Omental fat pad (tissue), 4 donors: ENCODE data around the gene PXDN. TPM values are rescaled to one million over a fixed set of nuclear protein-coding genes. Genes with fewer than 3 reads are reported as not detected.
"Not testable (repeated sequence)": the region's sequence is repeated elsewhere in the genome, so short reads cannot be mapped to it uniquely, and the experiment has no call there.

Experiments
- ATAC-seq: fragments of 150-250 bp; one replicate; pipeline ENCODE4 v1.9.1; 2016; ENCODE audit warnings: mild to moderate bottlenecking, moderate library complexity; ENCODE audit not compliant: low FRiP score
- DNase-seq: peaks from one replicate; pipeline ENCODE4 v3.0.0-alpha.2; 2019; ENCODE audit warnings: low spot score
- total RNA-seq, 4 donors: library from RNA; depleted of rRNA; stranded (reverse); fragments of >200 nt; gene quantifications; one replicate each; pipeline ENCODE4 v1.1.0, GENCODE V29; 2016
- TF ChIP-seq, protein P1 (sequence below), 3 donors: fragments of 450-650 bp; IDR thresholded peaks; one replicate each; pipeline ENCODE4 v1.5.1; 2016 to 2017; ENCODE audit warnings: antibody characterized with exemption in 3 of 3, mild to moderate bottlenecking in 3 of 3, moderate library complexity in 2 of 3

PXDN gene
- total RNA-seq, 4 donors from 2014 or later = 81.2 to 228 (median 112) TPM

DNA sequence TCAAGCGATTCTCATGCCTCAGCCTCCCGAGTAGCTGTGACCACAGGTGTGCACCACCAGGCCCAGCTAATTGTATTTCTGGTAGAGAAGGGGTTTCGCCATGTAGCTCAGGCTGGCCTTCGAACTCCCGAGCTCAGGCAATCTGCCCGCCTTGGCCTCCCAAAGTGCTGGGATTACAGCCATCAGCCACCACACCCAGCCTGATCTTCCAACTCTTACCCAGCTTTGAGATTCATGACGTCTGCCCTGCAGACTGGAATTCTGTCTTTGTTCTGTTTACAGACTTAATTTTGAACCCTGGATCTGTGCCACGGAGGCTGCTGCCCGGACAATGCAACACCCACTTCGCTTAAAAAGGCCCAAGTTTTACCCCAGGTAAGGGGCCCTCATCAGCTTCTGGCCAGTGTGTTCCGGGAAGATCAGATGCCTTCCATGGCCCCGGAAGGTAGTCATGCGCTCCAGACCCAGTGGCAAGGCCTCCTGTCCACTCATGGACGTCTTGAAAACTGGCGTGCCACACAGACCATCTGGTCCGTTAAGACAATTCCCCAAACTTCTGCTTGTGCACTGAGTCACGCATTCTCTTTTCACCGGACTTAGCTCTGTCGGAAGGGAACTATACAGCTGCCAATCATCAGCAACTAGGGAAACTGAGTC lies 5.5 kb downstream of the PXDN start:
- TF ChIP-seq, protein P1, sequence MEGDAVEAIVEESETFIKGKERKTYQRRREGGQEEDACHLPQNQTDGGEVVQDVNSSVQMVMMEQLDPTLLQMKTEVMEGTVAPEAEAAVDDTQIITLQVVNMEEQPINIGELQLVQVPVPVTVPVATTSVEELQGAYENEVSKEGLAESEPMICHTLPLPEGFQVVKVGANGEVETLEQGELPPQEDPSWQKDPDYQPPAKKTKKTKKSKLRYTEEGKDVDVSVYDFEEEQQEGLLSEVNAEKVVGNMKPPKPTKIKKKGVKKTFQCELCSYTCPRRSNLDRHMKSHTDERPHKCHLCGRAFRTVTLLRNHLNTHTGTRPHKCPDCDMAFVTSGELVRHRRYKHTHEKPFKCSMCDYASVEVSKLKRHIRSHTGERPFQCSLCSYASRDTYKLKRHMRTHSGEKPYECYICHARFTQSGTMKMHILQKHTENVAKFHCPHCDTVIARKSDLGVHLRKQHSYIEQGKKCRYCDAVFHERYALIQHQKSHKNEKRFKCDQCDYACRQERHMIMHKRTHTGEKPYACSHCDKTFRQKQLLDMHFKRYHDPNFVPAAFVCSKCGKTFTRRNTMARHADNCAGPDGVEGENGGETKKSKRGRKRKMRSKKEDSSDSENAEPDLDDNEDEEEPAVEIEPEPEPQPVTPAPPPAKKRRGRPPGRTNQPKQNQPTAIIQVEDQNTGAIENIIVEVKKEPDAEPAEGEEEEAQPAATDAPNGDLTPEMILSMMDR (IDR thresholded peaks at IDR 0.05) = no peak
- no peak for ATAC-seq
- DNase-seq = peak; percentile 21

DNA sequence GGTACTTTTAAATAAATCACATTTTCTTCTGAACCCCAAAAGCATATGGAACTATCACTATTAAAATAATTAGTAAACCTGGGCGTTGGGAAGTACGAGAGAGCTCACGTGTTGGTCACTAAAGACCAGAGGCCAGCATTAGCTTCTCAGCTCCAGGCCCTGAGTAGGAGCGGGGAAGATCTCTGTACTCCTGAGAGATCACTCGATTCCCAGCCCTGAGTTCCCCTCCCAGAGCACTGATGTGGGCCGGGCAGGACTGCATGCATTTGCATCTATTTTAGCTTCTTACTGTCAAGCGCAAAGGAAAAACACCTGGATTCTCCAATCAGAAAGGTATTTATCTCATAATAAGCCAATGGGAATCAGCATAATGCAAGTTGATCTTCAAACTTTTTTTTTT lies 6.2 kb downstream of the PXDN start:
- TF ChIP-seq, protein P1 (IDR thresholded peaks at IDR 0.05) = no peak
- ATAC-seq (no peak), DNase-seq (no peak)

DNA sequence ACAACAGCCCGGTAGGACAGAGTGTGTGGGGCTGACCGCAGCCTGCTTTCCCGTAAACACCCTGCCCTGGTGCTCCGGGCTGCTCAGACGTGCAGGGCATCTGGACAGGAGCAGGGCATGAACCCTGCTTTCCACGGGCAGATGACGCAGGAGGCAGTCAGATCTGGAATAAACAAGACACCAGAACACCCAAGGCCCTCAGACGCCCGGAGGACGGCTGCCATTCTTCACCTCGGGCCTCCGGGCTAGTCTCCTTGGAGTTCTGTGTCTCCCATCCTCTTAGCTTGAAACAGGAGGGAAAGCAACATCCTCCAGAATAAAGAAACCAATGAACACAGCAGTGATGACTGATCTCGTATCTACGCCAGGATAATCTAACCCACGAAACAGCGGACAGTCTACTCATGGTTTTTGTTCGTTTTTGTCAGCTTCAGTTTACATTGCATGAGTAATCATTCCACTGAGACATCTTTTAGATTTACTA lies 7.3 kb downstream of the PXDN start:
- ATAC-seq (no peak), DNase-seq (peak; percentile 16)
- TF ChIP-seq, protein P1 (IDR thresholded peaks at IDR 0.05) = no peak

DNA sequence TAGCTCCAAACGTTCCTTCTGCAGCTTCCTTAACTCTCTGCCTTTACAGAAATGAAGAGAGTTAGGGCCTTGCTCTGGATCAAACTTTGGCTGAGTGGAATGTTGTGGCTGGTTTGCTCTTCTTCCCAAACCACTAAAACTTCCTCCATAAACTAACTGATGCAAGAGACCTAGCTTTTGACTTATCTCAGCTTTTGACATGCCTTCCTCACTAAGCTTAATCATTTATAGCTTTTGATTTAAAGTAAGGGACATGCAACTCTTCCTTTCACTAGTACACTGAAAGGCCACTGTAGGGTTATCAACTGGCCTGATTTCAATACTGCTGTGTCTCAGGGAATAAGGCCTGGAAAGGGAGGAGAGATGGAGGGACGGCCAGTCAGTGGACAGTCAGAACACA lies 8.3 kb downstream of the PXDN start:
- ATAC-seq = no peak
- TF ChIP-seq, protein P1 (IDR thresholded peaks at IDR 0.05) = no peak
- DNase-seq = no peak

DNA sequence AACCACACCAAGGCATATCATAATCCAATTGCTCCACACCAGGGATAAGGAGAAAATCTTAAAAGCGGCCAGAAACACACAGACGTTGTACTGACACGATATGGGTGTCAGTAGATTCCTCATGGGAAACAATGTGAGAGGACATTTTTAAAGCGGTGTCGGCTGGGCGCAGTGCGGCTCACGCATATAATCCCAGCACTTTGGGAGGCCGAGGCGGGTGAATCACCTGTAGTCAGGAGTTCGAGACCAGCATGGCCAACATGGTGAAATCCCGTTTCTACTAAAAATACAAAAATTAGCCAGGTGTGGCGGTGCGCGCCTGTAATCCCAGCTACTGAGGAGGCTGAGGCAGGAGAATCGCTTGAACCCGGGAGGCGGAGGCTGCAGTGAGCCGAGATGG lies 11.0 kb downstream of the PXDN start:
- ATAC-seq = not testable (repeated sequence)
- DNase-seq = peak; percentile 18

DNA sequence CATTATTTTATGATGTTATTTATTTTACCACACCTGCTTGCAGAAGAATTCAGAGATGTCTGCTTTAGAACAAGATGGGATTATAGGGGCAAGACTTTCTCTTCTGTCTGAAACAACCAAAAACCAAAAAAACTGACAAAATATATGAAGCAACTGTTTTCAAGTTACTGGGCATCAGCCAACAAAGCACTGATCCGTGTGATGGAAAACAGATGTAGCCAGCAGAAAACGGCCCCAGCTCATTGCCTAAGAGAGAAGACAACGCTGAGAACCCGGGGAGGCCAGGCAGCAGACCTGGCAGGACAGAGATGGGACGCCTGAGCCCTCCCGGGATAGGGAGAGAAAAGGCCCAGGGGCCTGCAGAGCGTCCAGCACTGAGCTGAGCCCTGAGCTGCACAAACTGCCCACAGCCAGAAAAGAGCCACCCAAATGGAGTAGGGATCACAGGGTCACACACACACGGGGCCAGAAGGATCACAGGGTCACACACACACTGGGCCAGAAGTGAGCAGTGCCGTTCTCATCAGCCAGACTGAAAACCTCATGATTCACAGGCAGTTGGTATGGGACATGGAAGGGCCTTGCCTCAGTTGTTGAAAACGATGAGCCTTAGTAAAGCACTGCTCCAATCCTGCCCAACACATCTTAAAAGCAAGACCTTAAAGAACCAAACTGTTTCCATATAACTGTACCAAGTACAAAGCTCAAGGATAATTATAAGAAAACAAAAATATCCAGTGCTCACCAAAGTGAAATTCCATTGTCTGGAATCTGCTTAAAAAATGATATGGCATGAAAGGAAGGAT lies 12.1 kb downstream of the PXDN start:
- ATAC-seq = peak; percentile 21

DNA sequence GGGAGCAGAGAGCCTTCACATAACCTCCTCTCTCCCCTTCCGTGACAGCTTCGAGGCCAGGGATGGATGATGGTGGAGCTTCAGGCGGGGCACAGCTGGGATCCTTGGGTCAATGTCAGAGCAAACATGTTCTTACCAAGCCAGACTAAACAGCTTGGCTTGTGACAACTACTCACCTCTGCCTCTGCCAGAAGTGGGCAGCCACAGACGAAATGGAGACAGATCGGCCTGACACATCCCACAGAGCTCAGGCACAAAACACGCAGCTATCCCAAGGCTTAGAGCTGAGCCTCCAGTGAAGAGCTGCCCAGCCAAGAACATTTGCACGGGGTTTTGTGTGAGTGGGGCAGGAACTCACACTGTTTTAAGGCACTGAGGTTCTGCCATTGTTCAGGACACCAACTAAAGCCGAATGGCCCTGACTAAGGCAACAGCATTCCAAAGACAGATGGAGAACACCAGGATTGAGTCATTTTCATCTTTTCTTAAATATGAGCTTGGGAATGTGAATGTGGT lies 12.8 kb downstream of the PXDN start:
- DNase-seq (peak; percentile 21), ATAC-seq (peak; percentile 31)
- TF ChIP-seq, protein P1 (IDR thresholded peaks at IDR 0.05) = no peak

More for the DNA sequence above, 12.1 kb downstream of the PXDN start:
- DNase-seq = peak; percentile 21
- TF ChIP-seq, protein P1 (IDR thresholded peaks at IDR 0.05) = no peak
